Measurements from ENCODE around the gene TRAM2.

TRAM2 gene

DNA sequence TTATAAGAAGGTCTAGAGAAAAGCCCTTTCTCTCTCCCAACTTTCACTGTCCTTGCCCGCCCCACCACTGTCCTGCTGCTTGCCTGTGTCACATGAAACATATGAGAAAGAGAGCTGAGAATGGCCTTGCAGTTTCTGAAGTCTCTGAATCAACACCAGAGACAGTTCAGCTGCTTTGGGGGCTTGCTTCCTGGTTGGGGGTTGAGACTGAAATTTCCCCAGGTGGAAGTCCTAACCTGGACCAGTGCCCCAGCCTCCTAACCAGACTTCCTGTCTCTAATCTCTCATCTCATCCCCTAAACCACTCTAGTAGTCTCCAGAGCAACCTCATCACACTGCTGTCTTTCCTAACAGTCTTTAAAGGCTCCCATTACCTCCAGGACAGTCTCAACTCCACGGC is 10.7 kb downstream of the TRAM2 start:
- no peak for DNase-seq

DNA sequence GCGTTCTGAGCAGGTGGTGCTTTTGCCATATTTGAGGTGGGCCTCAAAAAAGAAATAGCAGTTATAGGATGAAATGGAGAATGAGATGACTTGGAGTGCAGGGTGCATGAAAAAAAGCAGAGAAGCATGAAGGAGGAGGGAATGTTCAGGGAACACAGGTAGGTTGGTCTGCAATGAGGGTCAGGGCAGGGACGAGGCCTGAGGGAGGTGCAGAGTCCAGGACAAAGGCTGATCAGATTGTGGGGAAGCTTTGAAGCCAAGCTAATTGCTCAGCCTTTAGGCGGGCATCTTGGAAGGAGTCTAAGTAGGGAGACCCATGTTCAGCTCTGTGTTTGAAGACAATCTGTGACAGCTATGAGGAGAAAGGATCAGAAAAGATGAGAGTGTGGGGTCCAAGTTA is 12.0 kb downstream of the TRAM2 start:
- DNase-seq: no peak

DNA sequence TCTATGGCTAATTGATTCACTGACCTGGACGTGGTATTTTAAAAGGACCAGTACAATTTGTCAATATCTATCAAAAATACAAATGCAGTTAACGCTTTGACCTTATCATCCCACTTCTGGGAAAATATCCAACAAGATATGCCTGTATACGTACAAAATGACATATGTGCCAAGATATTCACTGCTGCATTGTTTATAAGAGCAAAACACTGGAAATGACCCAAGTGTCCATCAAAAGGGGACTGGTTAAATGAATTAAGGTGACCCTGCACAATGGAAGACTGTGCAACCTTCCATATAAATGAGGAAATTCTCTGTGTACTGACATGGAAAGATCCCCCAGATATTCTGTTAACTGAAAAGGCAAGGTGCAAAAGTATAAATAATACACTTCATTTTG is 13.9 kb downstream of the TRAM2 start:
- no peak for DNase-seq

DNA sequence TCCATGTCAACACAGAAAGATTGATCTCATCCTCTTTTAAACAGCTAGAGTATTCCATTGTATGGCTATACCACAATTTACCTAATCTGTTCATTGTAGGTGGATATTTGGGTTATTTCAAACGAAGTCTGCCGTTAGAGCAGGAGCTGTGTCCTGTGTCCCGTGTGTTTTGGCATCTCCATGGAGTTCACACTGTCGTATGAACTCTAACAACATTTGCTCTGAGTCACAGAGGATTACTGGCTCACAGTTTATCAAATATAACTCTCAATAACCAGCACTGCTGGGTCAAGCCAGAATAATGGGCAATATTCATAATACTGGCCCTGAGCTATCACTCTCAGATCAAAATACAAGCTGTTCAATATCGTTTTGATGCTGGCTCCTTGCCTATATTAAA is 16.4 kb downstream of the TRAM2 start:
- no peak for DNase-seq

DNA sequence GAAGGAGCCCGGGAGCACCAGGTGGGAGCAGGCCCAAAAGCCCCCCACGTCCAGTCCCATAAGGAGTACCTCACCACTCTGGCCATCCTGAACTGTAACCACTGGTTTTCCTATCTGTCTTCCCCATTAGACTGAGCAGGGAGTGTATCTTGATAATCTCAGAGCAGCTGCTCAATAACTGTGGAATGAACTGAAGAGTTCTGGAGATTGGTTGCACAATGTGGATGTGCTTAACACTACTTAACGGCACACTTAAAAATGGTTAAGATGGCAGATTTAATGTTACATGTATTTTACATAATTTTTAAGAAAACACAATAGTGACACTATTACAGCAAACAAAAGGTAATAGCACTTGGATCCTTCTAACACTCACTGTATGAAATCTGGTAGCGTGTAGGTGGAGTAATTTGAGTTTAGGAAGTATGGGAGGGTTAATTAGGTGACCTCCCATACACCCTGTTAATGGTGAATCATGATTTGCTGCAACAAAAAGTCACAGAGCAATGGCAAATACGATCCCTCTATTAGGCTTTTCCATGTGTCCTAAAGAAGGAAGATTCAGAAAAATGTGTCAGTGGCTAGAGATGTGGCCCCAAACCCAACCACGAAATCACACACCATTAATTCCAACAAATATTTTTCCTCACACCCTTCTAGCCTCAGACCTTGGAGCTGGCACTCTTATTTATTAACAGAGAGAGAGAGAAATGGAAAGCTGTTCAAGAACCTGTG is 18.4 kb downstream of the TRAM2 start:
- no peak for DNase-seq

DNA sequence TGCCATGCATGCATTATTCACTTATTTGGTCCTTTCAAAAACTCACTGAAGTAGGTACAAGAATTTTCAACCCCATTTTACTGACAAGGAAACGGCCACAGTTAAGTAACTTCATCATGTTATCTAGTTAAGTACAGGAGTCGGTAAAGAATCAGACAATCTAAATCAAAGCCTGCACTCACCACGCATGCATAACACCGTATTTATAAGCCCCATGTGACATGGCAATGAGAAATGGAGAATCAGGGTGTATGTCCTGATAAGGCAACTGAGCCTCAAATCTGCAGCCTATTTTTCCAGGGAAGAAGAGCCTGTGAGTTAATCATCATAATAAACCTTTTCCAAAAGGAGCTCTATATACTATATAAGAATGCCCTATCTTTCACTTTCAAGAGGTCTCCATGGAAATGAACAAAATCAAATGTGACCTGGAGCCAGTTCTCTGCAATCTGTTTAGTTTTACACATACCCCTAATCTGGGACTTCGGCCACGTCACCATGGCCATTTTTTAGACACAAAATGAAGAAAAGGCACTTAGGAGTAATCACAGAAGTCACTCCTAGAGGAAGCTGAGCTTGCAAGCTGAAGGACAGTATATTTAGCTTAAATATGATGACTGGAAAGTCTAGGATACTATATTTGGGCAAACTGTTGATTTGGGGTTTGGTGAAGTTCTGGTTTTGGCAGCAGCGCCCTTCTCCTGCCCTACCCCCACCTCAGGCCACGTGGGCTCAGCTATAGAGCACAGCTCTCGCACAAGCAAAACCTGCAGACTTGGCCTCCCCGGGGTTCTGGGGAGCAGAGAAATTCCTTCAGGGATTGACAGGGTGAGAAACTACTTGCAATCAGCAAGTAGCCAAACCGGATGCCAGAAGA is 19.2 kb downstream of the TRAM2 start:
- no peak for DNase-seq

DNA sequence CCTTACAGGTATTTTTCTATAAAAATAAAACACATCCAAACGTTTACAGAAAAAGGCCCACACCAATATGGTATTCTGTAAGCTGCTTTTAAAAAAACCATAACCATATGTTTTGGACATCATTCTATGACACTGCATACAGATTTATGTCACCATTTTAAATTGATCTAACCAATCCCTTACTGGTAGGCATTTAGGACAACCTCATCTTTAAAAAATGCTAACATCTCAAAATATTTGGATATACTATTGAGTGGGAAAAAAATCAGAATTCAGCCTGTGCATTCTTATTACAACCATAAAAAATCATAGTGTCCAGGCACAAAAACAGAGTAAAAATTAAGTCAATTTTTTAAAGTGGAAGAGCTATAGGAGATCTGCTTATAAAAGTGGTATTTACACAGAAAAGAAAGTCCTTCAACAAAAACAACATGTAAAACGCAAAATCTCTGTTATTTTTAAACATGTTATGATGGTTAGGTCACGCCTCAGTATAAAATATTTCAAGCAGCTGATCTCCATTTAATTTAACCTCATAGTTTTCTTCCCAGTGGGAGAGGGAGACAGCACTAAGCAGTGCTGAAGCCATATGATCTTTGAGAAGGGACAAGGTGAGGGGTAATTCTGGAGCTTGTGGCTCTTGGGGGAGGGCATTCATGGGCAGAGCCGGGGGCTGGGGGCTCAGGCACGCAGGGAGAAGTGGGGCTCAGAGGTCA is 21.2 kb downstream of the TRAM2 start:
- DNase-seq: no peak

DNA sequence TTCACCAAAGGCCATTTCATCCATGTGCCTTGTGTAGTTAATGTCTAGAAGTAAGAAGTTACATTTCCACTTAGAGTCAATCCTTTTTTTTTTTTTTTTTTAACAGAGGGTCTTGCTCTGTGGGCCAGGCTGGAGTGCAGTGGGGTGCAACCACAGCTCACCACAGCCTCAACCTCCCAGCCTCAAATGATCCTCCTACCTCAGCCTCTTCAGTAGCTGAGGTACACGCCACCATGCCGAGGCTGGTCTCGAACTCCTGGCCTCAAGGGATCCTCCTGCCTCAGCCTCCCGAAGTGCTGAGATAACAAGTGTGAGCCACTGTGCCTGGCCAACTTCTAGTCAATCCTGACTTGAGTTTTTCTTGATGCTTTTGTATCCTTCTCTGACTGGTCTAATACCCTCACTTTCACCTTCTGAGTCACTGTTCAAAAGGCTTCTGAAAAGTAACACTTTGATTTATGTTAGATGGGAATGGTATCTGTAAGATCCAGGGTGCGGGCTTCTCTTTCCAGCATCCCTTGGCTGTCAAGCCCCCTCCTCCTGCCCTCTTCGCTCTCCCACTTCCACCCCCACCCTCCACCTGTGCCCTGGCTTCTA is 22.1 kb downstream of the TRAM2 start:
- no peak for DNase-seq

DNA sequence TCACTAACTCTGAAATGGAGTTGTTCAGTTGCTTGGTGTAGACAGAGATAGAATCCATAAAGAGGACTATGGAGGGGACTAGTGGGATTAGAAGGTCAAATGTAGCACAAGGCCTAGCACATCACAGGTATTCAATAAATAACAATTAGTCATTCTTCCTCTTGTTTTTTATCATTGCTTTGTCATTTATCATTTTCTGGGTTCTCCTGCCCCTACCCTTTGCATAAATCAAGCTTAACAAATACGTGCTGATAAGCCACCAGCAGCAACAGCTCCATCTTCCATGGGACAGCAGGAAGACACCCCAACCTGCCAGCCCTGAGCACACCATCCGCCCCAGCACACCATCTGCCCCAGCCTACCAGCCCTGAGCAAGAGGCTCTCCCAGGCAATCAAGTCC is 23.1 kb downstream of the TRAM2 start:
- no peak for DNase-seq

DNA sequence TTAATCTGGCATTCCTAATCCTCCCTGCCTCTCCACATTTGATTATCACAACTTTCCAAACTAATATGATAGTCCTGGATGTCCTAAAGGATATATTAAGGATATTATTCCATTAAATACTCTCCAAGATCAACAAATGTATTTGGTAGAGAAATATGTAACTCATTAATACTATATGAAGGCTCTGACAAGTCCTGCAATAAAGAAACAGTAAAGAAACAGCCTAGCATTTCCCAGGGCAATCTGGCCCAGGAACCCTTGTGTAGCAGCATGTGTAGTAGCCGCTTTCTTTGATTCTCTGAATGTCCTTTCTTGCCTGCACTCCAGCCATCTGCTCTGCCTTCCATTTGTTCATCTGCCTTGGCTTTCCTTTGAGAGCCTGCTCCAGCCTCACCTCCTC is 23.7 kb downstream of the TRAM2 start:
- no peak for DNase-seq

DNA sequence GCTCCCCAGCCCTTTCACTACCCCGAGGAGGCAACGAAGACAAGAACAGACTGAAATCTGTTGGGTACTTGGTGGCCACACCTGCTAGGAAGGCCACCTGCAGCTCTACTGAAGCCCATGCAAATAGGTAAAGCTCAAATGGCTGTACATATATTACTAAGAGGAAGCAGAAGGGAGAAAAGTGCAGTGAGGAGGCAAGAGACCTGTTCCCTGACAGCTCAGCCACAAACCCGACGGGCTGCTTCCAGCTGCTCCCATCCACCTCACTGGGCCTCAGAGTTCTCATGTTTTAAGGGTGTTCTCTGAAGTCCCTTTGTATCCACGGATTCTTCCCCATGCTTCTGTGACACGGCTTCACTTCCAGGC is 24.6 kb downstream of the TRAM2 start:
- DNase-seq: no peak

DNA sequence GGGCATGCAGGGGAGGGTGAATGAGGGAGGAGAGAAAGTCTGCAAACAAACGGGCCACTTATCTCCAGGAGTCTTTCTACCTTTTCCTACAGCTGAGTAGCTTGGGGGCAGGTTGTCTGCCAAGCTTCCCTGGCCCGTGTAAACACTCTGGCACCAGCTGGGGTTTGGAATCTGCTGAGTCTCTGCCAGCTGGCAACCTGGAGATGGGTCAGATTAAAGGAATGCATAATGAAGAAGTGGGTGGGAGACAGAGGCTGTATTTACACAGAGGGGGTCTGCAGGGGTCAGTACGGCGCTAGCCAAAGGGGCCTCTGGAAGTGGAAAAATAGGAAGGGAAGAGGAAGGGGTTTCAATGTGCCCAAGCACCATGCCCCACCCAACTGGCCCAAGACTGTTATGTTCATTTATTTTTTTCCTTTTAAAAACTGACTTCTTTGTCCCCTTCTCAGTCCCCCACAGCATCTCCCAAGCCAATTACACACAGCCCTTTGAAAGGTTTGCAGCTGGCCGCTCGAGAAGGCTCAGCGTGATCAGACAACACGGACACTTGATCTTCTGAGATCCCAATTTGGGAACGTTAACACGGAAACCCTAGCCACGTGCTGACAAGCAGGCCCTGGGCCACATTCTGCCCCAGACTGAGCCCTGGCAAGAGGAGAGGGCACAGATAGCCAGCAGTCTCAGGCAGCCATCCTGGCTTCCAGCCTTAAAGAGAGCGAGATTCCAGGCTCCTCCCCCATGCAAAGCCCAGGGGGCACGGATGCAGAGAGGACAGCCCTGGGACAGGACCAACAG is 25.2 kb downstream of the TRAM2 start:
- no peak for DNase-seq

DNA sequence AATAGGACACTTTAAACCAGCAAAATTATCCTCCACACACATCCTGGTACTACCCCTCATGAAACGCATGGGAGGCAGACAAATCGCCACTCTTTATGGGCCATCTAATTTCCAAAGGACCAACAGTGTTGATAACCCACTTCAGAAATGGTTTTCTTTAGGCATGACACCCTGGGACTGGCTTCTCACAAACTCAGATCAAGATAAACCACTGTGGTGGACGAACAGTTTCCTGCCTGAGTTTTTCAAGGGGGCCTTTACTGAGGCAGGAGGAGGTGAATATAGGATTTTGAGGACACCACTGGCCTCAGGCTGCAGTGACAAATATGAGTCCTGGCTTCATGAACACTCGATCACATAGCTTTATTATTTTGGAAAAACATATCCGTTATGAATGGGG is 26.0 kb downstream of the TRAM2 start:
- DNase-seq: no peak

DNA sequence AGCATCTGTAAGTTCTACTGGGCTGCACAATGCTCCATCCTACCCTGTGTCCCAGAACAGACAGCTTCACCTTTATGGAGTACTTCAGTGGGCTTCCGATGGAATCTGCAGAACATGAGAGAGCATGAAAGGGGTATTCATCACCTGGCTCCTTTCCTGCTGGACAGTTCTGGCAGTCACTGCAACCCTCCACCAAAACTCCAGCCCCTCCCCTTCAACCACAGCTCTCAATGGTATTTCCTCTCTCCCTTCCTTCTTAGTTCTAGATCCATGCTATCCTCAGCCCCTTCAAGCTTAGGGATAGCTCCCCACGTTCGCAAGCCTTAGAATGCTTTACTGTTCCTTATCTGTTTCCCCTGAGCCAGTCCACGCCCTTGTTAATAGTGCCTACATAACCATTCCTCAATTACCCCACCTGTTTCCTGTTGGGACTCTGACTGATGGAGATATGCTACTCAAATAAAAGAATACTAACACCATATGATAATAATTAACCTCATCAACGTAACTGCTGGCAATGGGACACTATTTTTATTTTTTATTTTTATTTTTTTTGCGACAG is 26.8 kb downstream of the TRAM2 start:
- DNase-seq: no peak

DNA sequence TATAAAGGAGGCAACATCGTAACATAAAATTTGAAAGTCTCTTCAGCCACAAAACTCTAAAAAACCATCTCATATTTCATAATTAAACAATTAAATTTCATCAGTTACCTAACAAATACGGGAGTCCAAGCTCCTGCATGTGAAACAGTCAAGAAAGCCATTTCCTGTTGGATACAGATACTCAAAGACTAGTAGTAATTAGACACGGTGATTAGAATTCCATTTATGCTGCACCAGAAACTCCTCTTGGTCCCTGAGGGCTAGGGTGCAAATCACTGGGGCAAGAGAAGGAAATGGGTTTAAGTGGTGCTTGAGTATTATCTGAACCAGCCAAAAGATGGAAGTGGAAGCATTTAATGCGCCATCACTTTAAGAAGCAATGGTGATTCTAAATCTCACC is 27.4 kb downstream of the TRAM2 start:
- no peak for DNase-seq

DNA sequence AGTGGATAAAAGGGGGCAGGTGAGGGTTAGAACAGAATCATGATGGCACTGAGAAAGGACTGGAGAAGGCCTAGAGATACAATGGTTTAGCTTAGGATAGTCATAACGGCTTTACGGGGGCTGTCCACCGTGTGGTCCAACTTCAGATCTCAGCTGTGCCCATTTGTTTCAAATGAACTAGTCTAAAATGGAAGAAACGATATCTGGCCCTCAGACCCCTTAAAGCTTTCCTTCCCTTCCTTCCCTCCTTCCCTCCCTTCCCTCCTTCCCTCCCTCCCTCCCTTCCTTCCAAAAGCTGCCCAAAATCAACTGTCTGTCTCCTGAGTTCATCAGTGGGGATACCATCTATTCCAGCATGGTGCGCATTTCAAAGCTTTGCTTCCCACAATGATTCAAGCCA is 27.9 kb downstream of the TRAM2 start:
- DNase-seq: no peak

DNA sequence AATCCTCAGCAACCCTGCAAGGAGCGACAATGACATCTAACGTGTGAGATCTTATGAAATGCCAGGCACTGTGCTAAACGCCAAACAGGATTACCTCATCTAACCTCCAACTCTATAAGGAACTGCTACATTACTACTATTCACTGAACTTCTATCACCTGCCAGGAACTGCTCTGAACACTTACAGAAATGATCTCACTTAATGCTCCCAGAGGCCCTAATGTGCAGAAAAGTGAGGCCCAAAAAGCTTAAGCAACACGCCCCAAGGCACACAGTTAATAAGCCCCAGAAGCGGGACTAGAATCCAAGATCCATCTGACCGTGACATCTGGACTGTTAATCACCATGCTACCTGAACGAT is 28.5 kb downstream of the TRAM2 start:
- no peak for DNase-seq

DNA sequence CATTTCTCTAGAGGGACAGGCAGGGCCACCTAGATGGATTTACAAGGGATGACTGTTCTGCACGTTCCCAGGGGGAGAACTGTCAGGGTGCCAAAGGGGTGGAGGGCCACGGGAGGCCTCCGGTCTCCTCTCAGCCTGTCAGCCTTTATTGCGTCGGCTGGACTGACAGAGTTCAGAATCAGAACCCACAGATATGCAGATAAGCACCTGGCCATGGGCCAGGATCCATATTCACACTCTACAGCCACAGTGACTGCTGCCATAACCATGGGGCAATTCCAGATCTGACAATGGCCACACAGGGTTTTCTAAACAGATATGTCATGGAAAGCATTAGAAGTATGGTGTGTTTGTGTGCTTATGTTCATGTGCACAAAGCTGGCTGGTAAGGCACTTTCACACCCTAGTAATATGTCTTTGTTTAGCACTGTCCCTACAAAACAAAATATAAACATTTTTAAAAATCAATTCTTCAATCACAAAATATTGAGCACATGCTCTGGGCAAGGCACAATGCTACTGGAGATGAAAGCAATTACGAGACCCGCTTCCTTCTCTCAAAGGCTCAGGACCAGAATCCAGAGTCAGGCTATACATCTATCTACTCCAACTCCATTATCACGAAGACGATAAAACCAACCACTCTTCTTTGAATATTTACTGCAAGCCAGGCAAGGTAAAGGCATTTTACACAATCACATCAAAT is 29.1 kb downstream of the TRAM2 start:
- DNase-seq: no peak

DNA sequence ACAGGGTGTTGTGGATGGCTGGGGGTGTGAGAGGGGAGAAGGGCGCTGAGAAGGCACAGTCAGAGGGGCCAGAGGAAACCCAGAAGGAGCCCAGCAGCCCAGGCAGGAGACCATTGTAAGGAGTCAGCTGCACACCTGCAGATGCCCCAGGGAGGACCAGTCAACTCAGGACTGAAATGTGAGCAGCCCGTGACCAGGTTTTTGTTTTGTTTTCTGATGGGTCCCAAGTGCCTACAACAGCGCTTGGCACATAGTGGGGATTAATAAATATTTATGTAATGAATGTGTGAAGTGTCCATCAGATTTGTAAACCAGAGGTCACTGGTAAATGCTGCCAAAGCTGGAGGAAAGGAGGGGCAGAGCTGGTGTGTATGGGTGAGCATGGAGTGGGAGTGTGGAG is 30.2 kb downstream of the TRAM2 start:
- DNase-seq: no peak

DNA sequence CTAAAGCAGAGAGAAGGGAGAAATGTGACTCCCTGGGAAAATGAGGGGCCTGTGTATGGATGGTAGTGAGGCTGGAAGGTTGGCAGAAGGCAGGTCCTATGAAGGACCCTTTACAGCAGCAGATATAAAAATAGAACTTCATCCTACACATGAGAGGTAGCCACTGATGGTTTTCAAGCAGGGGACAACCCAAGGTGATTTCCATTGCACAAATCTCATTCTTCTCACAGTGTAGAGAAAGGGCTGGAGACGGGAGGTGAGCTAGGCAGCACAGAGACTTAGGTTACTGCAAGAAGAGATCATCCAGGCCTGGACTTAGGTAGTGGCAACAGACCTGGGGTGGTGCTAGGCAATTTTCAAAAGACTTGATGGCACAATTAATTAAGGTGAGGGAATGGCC is 30.7 kb downstream of the TRAM2 start:
- DNase-seq: no peak

DNA sequence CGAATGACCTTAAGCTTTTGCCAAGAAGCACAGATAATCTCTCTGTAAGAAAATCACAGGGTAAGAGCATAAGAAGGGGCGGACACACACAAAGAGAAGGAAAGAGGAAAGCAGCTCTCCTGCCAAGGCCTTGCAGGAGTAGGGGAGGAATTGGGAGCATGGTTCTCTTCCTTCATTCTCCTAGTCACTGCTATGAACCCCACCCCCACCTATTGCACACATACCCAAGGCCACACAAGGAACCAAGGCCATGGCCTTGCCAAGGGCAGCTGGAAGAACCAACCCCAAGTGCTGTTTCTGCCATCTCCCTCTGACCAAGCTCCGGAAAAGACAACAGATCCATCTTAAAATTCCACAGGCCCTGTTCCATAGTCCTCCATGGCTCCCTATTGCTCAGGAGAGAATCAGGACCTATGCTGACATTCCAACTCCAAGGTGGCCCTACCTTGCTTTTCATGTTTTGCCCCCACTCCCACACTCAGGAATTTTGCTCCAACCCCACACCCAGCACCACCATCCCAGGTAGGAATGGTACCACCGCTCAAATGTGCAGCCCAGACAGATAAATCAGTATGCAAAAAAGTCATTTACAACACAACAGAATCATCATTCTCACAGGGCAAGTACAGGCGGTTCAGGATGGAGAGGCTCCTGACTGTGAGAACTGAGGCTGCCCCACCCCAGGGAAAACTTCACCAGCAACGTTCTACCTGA is 31.3 kb downstream of the TRAM2 start:
- no peak for DNase-seq

Measured in inflammatory macrophage (primary cell).